ENCODE data around the gene SH3BP5L. TPM values are rescaled to one million over a fixed set of nuclear protein-coding genes. Genes with fewer than 3 reads are reported as not detected.

The SH3BP5L gene
- total and polyA plus RNA-seq, 2 experiments from 2014 or later = 2.8 to 26.1 TPM

DNA sequence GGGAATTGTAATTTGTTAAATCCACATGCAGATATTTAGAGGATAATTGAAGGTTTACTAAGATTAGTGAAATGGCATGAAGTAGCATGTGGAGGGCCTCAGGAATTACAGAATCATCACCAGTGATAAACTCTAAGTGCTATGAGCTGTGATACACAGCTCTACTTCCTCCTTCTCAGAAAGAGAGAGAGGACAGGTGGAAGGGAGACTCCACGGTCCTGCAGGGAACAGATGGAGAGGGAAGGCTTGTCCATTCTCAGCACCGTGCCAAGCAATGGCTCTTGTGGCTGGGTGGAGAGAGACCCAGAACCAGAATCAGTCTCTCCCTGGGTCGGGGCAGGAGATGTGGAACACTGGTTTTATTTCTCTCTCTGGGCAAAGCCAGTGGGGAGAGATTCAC is 42.3 kb downstream of the SH3BP5L start:
- Histone ChIP-seq H3K4me3 (no peak overlapping the region), H4K20me1 (replicated peaks; ENCODE audit: insufficient read depth) (no peaks in the 10 kb centered on the region), H3K9me2 (ENCODE audit: insufficient read depth) (no peaks in the 10 kb centered on the region), H3K27me3 (ENCODE audit: insufficient read depth) (no peaks in the 10 kb centered on the region), H3K4me2 (no peak overlapping the region), H3K79me2 (replicated peaks; ENCODE audit: insufficient read depth) (no peaks in the 10 kb centered on the region), H3K36me3 (ENCODE audit: insufficient read depth) (peaks cover 5% of the 10 kb centered on the region; the same call in 1 of the 2 replicates), H2AFZ (no peak overlapping the region), H3F3A (replicated peaks; ENCODE audit: low read depth) (no peaks in the 10 kb centered on the region), H3K27ac (ENCODE audit: low read depth) (no peak overlapping the region), H3K4me1 (ENCODE audit: insufficient read depth) (no peaks in the 10 kb centered on the region)
- H3K4me1 Mint-ChIP-seq = no peaks in the 10 kb centered on the region
- no peak for DNase-seq (ENCODE audit: low spot score)
- no peak overlapping the region for H3K27ac Mint-ChIP-seq
- ATAC-seq = no peak
- peaks cover 4% of the 10 kb centered on the region for H3K27me3 Mint-ChIP-seq (ENCODE audit: insufficient read depth, low read depth, poor library complexity)
- H3K36me3 Mint-ChIP-seq (ENCODE audit: low read depth) = peaks cover 27% of the 10 kb centered on the region
- no peak overlapping the region for H3K4me3 Mint-ChIP-seq
- TF ChIP-seq ETS1 (IDR thresholded peaks at IDR 0.05) (no peak), STAT1 (IDR thresholded peaks at IDR 0.05; ENCODE audit: unreplicated experiment) (no peak), NANOG (IDR thresholded peaks at IDR 0.05; ENCODE audit: borderline replicate concordance) (no peak)
- TF ChIP-seq, protein P1, sequence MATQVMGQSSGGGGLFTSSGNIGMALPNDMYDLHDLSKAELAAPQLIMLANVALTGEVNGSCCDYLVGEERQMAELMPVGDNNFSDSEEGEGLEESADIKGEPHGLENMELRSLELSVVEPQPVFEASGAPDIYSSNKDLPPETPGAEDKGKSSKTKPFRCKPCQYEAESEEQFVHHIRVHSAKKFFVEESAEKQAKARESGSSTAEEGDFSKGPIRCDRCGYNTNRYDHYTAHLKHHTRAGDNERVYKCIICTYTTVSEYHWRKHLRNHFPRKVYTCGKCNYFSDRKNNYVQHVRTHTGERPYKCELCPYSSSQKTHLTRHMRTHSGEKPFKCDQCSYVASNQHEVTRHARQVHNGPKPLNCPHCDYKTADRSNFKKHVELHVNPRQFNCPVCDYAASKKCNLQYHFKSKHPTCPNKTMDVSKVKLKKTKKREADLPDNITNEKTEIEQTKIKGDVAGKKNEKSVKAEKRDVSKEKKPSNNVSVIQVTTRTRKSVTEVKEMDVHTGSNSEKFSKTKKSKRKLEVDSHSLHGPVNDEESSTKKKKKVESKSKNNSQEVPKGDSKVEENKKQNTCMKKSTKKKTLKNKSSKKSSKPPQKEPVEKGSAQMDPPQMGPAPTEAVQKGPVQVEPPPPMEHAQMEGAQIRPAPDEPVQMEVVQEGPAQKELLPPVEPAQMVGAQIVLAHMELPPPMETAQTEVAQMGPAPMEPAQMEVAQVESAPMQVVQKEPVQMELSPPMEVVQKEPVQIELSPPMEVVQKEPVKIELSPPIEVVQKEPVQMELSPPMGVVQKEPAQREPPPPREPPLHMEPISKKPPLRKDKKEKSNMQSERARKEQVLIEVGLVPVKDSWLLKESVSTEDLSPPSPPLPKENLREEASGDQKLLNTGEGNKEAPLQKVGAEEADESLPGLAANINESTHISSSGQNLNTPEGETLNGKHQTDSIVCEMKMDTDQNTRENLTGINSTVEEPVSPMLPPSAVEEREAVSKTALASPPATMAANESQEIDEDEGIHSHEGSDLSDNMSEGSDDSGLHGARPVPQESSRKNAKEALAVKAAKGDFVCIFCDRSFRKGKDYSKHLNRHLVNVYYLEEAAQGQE (IDR thresholded peaks at IDR 0.05; ENCODE audit: unreplicated experiment) = no peak
- H3K9me3 Mint-ChIP-seq = peaks cover 97% of the 10 kb centered on the region

DNA sequence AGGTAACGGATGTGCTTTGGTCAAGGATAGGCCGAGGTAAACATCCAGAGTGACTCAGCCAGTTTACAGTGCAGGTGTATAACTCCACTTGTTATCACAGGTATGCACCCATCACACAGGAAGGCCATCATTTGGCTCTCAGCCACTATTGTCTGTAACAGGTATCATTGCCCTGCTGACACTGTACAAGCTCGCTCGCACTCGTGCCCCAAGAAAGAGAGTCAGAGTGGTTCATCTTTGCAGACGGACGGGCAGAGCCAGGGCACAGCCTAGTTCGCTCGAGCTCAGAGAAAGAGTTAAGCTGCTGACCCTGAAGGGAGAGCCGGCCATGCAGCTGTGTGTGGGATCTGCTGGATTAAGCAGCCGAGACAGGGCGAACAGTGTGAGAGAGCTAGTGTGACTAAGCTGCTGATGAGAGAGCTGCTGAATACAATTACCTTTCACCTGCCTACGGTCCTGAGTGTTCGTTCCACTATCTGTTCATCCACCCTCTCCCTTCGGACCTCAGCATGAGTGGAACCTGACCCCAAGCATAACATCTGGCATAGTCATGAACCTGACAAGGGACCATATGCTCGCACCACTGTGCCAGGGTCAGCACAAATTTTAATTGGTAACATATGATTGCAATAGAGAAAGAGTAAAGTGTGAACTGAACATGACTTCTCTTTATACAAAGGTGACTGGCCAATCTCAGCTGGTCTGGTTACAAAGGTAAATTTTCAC is 43.1 kb downstream of the SH3BP5L start:
- H3K4me2 ChIP-seq = no peak overlapping the region
- no peaks in the 10 kb centered on the region for H3K79me2 ChIP-seq (replicated peaks; ENCODE audit: insufficient read depth)
- Mint-ChIP-seq H3K4me1 (no peaks in the 10 kb centered on the region), H3K36me3 (ENCODE audit: low read depth) (peaks cover 28% of the 10 kb centered on the region), H3K27ac (no peak overlapping the region), H3K9me3 (peaks cover 98% of the 10 kb centered on the region), H3K27me3 (ENCODE audit: insufficient read depth, low read depth, poor library complexity) (peaks cover 4% of the 10 kb centered on the region), H3K4me3 (no peak overlapping the region)
- ATAC-seq = no peak
- H3K27me3 ChIP-seq (ENCODE audit: insufficient read depth) = no peaks in the 10 kb centered on the region
- H3F3A ChIP-seq (replicated peaks; ENCODE audit: low read depth) = no peaks in the 10 kb centered on the region
- no peaks in the 10 kb centered on the region for H3K4me1 ChIP-seq (ENCODE audit: insufficient read depth)
- no peak overlapping the region for H2AFZ ChIP-seq
- H3K27ac ChIP-seq (ENCODE audit: low read depth) = no peak overlapping the region
- H3K36me3 ChIP-seq (ENCODE audit: insufficient read depth) = peaks cover 5% of the 10 kb centered on the region; the same call in 1 of the 2 replicates
- no peak overlapping the region for H3K4me3 ChIP-seq
- H3K9me2 ChIP-seq (ENCODE audit: insufficient read depth) = no peaks in the 10 kb centered on the region
- DNase-seq (ENCODE audit: low spot score) = no peak
- no peaks in the 10 kb centered on the region for H4K20me1 ChIP-seq (replicated peaks; ENCODE audit: insufficient read depth)
- no peak for TF ChIP-seq EZH2 (IDR thresholded peaks at IDR 0.05; ENCODE audit: low read depth, unreplicated experiment)
- TF ChIP-seq ZNF331 (CRISPR knock-in tag; IDR thresholded peaks at IDR 0.05; ENCODE audit: low read depth) = no peak
- TF ChIP-seq, protein P2, sequence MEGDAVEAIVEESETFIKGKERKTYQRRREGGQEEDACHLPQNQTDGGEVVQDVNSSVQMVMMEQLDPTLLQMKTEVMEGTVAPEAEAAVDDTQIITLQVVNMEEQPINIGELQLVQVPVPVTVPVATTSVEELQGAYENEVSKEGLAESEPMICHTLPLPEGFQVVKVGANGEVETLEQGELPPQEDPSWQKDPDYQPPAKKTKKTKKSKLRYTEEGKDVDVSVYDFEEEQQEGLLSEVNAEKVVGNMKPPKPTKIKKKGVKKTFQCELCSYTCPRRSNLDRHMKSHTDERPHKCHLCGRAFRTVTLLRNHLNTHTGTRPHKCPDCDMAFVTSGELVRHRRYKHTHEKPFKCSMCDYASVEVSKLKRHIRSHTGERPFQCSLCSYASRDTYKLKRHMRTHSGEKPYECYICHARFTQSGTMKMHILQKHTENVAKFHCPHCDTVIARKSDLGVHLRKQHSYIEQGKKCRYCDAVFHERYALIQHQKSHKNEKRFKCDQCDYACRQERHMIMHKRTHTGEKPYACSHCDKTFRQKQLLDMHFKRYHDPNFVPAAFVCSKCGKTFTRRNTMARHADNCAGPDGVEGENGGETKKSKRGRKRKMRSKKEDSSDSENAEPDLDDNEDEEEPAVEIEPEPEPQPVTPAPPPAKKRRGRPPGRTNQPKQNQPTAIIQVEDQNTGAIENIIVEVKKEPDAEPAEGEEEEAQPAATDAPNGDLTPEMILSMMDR (conservative IDR thresholded peaks at IDR 0.05; ENCODE audit: low read depth in 2 of 2) = no peak
- TF ChIP-seq POLR2AphosphoS5 (IDR thresholded peaks at IDR 0.05; ENCODE audit: low read depth) = no peak
- TF ChIP-seq CREB1 (CRISPR knock-in tag; IDR thresholded peaks at IDR 0.05; ENCODE audit: low read depth) = no peak
- TF ChIP-seq ETS1 (IDR thresholded peaks at IDR 0.05) = no peak
- TF ChIP-seq ZNF114 (CRISPR knock-in tag; IDR thresholded peaks at IDR 0.05) = no peak
- no peak for TF ChIP-seq JUNB (IDR thresholded peaks at IDR 0.05; ENCODE audit: unreplicated experiment)
- no peak for TF ChIP-seq NANOG (IDR thresholded peaks at IDR 0.05; ENCODE audit: borderline replicate concordance)

All from GM23338 (cell line).